Activated T-helper 17 cell treated with anti-CD3 and anti-CD28 coated beads, Interleukin-2, amount 50 U/mL, for 72 hours (primary cell): ENCODE results near the gene HMOX2. TPM values are rescaled to one million over a fixed set of nuclear protein-coding genes. Genes with fewer than 3 reads are reported as not detected.
A peak's percentile ranks its signal among the peaks of the same experiment; 100 is the strongest.

Experiments
- ATAC-seq: fragments of 150-1000 bp; cut with Tn5 transposase; replicated peaks from 2 replicates; pipeline ENCODE4 v1.10.0; 2021; ENCODE audit warnings: mild to moderate bottlenecking, moderate library complexity
- H3K27ac Mint-ChIP-seq: one replicate; pipeline ENCODE4 v1.8.0; 2022; ENCODE audit warnings: mixed read lengths
- H3K27me3 Mint-ChIP-seq: one replicate; pipeline ENCODE4 v1.8.0; 2022; ENCODE audit warnings: mixed read lengths
- H3K36me3 Mint-ChIP-seq: one replicate; pipeline ENCODE4 v1.8.0; 2022; ENCODE audit warnings: low read depth, mild to moderate bottlenecking, mixed read lengths
- H3K4me1 Mint-ChIP-seq: one replicate; pipeline ENCODE4 v1.8.0; 2022; ENCODE audit warnings: mixed read lengths
- H3K4me3 Mint-ChIP-seq: one replicate; pipeline ENCODE4 v1.8.0; 2022; ENCODE audit warnings: mild to moderate bottlenecking, mixed read lengths
- H3K9me3 Mint-ChIP-seq: one replicate; pipeline ENCODE4 v1.8.0; 2022; ENCODE audit warnings: mixed read lengths
- total RNA-seq, 2 donors: library from RNA; stranded (reverse); gene quantifications; one replicate each; pipeline ENCODE4 v1.2.3, GENCODE V29; 2022

The HMOX2 gene
- total RNA-seq: 10 to 100 TPM; 60.0 to 92.1 TPM

GRCh38 chr16:4475880-4476788 lies at the start of gene HMOX2:
Gene HMOX2 (plus strand): TSS chr16:4476398. CDS start chr16:4505525, 29,127 bp downstream.
- Mint-ChIP-seq H3K27me3 (no peaks in the 10 kb centered on the region), H3K4me1 (peaks cover 26% of the 10 kb centered on the region), H3K27ac (peak within 1 kb of the TSS; percentile 87)

DNA sequence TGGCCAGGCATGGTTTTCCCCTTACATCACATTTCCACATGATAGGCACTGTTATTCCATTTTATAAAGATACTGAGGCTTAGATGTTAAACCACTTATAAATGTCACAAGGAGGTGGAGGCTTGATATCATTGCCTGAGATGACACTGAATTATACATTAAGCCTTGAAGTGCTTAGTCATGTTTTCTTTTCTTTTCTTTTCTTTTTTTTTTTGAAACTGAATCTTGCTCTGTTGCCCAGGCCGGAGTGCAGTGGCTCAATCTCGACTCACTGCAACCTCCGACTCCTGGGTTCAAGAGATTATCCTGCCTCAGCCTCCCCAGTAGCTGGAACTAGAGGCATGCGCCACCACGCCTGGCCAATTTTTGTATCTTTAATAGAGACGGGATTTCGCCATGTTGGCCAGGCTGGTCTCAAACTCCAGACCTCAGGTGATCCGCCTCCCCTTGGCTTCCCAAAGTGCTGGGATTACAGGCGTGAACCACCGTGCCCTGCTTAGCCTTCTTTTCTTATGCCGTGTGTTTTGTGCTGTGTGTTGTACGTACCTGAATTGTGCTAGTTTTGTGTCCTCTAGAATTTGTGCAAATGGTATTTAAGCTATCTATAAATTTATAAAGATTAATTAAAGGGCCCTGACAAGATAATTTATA lies 49.4 kb upstream of the HMOX2 start:
- Mint-ChIP-seq H3K9me3 (no peaks in the 10 kb centered on the region), H3K27ac (peak overlapping the region; percentile 99), H3K36me3 (peaks cover 59% of the 10 kb centered on the region), H3K27me3 (no peaks in the 10 kb centered on the region), H3K4me1 (peaks cover 20% of the 10 kb centered on the region), H3K4me3 (peak overlapping the region; percentile 96)
- ATAC-seq: no peak

More at GRCh38 chr16:4475880-4476788, at the start of gene HMOX2:
- Mint-ChIP-seq H3K4me3 (peak within 1 kb of the TSS; percentile 83), H3K36me3 (peaks cover 49% of the 10 kb centered on the region), H3K9me3 (no peaks in the 10 kb centered on the region)
- ATAC-seq: peak; percentile 86

DNA sequence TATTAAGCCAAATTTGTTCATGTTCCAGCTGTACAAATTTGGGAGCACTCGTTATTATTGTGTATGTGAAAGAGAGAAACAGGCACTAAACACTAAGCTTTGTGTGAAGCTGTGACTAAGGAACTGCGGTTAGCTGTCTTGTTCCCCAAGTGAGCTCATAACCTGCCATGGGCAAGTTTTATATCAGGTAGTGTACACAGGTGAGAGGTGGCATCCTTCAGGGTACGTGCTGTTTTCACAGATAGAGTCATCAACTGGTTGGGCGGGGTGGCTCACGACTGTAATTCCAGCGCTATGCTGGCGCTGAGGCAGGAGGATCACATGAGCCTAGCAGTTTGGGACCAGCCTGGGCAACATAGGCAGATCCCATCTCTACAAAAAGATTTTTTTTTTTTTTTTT lies 47.7 kb upstream of the HMOX2 start:
- H3K4me1 Mint-ChIP-seq: peaks cover 20% of the 10 kb centered on the region
- H3K27me3 Mint-ChIP-seq: no peaks in the 10 kb centered on the region
- peaks cover 72% of the 10 kb centered on the region for H3K36me3 Mint-ChIP-seq
- no peak for ATAC-seq
- no peak overlapping the region for H3K27ac Mint-ChIP-seq
- H3K9me3 Mint-ChIP-seq: no peaks in the 10 kb centered on the region
- peak overlapping the region; percentile 48 for H3K4me3 Mint-ChIP-seq

DNA sequence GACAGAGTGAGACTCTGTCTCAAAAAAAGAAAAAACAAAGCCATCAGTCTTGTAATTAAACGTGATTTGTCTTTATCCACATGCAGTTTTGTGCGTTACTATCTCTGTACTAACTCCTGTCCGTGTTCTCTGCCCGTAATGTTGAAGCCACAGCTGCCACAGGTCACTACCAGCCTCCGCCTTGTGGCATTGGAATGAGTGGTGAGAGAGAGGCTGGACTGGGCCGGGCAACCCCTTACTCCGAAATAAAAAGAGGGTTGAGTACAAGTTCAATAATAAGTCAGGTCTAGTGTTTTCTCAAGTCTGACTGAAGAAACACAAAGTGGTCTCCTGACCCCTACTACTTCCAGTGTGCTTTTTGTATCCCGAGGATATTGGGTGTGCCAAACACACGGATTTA lies 45.2 kb upstream of the HMOX2 start:
- no peak for ATAC-seq
- peaks cover 90% of the 10 kb centered on the region for H3K36me3 Mint-ChIP-seq
- no peaks in the 10 kb centered on the region for H3K9me3 Mint-ChIP-seq
- peaks cover 20% of the 10 kb centered on the region for H3K4me1 Mint-ChIP-seq
- no peaks in the 10 kb centered on the region for H3K27me3 Mint-ChIP-seq
- no peak overlapping the region for H3K4me3 Mint-ChIP-seq
- H3K27ac Mint-ChIP-seq: peak overlapping the region; percentile 49

GRCh38 chr16:4433228-4433627 lies 43.0 kb upstream of the HMOX2 start:
- no peak for ATAC-seq
- Mint-ChIP-seq H3K36me3 (peaks cover 92% of the 10 kb centered on the region), H3K9me3 (no peaks in the 10 kb centered on the region), H3K27me3 (no peaks in the 10 kb centered on the region), H3K27ac (peak overlapping the region; percentile 14), H3K4me1 (peaks cover 8% of the 10 kb centered on the region), H3K4me3 (no peak overlapping the region)

DNA sequence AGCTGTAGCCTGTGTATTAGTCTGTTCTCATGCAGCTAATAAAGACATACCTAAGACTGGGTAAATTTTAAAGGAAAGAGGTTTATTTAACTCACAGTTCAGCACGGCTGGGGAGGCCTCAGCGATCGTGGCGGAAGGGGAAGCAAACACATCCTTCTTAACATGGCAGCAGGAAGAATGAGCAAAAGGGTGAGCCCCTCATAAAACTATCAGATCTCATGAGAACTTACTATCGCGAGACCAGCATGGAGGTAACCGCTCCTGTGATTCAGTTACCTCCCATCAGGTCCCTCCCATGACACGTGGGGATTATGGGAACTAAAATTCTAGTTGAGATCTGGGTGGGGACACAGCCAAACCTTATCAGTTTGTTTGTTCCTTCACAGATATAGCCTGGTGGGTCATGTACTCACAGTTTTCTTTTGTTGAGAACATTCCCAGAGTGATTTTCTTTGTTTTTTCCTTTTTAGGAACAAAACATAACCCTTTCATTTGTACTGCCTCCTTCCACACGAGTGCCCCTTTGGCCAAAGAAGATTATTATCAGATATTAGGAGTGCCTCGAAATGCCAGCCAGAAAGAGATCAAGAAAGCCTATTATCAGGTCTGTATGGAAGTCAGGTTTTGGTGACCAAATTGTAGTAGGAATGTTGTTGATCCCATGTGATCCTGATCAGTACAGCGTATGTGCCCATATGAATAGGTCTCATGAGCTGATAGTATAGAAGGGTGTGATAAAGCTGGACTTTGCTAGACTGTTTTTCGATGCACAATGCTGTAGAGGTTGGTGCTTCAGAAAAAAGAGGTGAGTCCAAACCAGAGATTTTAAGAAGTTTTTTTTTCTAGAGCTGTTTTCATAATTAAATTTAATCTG lies 42.0 kb upstream of the HMOX2 start:
- Mint-ChIP-seq H3K36me3 (peaks cover 92% of the 10 kb centered on the region), H3K9me3 (no peaks in the 10 kb centered on the region), H3K27me3 (no peaks in the 10 kb centered on the region), H3K4me3 (no peak overlapping the region), H3K27ac (peak overlapping the region; percentile 14), H3K4me1 (peaks cover 4% of the 10 kb centered on the region)
- ATAC-seq: no peak

DNA sequence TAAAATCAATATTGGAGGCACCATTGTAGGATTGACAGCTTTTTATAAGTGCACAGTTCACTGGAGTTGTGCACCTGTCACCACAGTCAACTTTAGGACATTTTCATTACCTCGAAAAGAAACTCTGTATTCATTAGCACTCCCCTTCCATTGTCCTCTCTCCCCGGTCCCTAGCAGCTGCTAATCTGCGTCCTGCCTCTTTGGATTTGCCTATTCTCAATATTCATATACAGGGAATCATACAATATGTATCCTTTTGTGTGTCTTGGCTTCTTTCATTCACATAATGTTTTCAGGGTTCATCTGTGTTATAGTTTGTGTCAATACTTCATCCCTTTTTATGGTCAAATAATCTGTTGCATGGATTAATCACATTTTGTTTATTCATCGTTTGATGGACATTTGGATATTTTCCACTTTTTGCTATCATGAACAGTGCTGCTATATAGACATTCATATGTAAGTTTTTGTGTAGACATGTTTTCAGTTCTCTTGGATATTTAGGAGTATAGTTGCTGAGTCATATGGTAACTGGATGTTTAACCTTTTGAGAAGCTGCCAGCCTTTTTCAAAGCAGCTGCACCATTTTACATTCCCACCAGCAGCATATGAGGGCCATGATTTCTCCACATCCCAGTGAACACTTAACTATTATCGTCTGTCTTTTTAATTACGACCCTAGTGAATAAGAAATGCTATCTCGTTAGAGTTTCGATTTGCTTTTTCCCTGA lies 40.7 kb upstream of the HMOX2 start:
- H3K9me3 Mint-ChIP-seq: no peaks in the 10 kb centered on the region
- ATAC-seq: no peak
- H3K36me3 Mint-ChIP-seq: peaks cover 93% of the 10 kb centered on the region
- no peaks in the 10 kb centered on the region for H3K27me3 Mint-ChIP-seq
- peak overlapping the region; percentile 68 for H3K27ac Mint-ChIP-seq
- H3K4me3 Mint-ChIP-seq: no peak overlapping the region
- peaks cover 4% of the 10 kb centered on the region for H3K4me1 Mint-ChIP-seq

GRCh38 chr16:4437366-4437765 lies 38.8 kb upstream of the HMOX2 start:
- H3K4me3 Mint-ChIP-seq: no peak overlapping the region
- no peak overlapping the region for H3K27ac Mint-ChIP-seq
- H3K36me3 Mint-ChIP-seq: peaks cover 96% of the 10 kb centered on the region
- H3K4me1 Mint-ChIP-seq: peaks cover 4% of the 10 kb centered on the region
- ATAC-seq: no peak
- no peaks in the 10 kb centered on the region for H3K9me3 Mint-ChIP-seq
- H3K27me3 Mint-ChIP-seq: no peaks in the 10 kb centered on the region

DNA sequence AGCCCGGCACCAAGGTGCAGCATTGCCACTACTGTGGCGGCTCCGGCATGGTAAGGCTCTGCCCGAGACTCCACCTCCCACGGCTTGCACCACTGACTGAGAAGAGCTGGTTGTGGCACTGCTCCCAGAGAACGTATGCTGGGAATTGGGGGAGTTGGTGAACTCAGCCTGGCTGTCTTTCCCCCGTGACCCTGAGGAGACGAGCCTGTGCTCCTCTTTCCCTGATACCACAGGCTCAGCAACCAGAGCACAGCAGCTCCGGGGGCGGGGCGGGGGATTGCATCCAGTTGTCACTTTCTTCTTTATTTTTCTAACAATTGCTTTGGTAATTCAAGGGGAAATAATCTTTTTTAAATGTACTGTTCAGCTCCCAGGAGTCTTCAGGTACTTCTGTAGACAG lies 33.8 kb upstream of the HMOX2 start:
- peaks cover 100% of the 10 kb centered on the region for H3K36me3 Mint-ChIP-seq
- no peak overlapping the region for H3K27ac Mint-ChIP-seq
- no peaks in the 10 kb centered on the region for H3K27me3 Mint-ChIP-seq
- H3K4me3 Mint-ChIP-seq: no peak overlapping the region
- H3K4me1 Mint-ChIP-seq: no peaks in the 10 kb centered on the region
- no peaks in the 10 kb centered on the region for H3K9me3 Mint-ChIP-seq
- no peak for ATAC-seq

GRCh38 chr16:4443271-4443670 lies 32.9 kb upstream of the HMOX2 start:
- Mint-ChIP-seq H3K27me3 (no peaks in the 10 kb centered on the region), H3K4me1 (no peaks in the 10 kb centered on the region), H3K27ac (peak overlapping the region; percentile 42), H3K9me3 (no peaks in the 10 kb centered on the region), H3K4me3 (no peak overlapping the region), H3K36me3 (peaks cover 100% of the 10 kb centered on the region)
- no peak for ATAC-seq

- ATAC-seq: no peak
- no peak overlapping the region for H3K27ac Mint-ChIP-seq
Measured at GRCh38 chr16:4443986-4444385, 32.2 kb upstream of the HMOX2 start.

DNA sequence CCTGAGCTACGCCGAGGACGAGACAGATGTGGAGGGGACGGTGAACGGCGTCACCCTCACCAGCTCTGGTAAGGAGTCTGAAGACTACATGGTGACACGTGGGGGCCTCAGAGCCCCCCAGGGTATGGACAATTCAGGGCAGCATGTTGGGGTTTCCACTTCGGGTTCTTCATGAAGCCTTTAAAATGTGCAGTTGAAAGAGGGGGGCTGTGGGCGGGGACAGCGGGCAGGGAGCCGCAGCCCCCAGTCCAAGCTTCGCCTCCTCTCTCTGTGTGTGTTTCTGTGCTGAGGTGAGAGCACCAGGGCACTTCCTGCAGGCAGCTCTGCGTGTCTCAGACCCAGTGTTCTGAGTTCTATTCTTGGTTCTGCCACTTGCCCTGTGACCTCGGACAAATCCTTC lies 25.8 kb upstream of the HMOX2 start:
- no peak for ATAC-seq
- Mint-ChIP-seq H3K27me3 (no peaks in the 10 kb centered on the region), H3K4me1 (no peaks in the 10 kb centered on the region), H3K36me3 (peaks cover 96% of the 10 kb centered on the region), H3K9me3 (no peaks in the 10 kb centered on the region), H3K27ac (no peak overlapping the region), H3K4me3 (no peak overlapping the region)

More at GRCh38 chr16:4443986-4444385, 32.2 kb upstream of the HMOX2 start:
- Mint-ChIP-seq H3K4me1 (no peaks in the 10 kb centered on the region), H3K27me3 (no peaks in the 10 kb centered on the region), H3K9me3 (no peaks in the 10 kb centered on the region), H3K4me3 (no peak overlapping the region), H3K36me3 (peaks cover 100% of the 10 kb centered on the region)

DNA sequence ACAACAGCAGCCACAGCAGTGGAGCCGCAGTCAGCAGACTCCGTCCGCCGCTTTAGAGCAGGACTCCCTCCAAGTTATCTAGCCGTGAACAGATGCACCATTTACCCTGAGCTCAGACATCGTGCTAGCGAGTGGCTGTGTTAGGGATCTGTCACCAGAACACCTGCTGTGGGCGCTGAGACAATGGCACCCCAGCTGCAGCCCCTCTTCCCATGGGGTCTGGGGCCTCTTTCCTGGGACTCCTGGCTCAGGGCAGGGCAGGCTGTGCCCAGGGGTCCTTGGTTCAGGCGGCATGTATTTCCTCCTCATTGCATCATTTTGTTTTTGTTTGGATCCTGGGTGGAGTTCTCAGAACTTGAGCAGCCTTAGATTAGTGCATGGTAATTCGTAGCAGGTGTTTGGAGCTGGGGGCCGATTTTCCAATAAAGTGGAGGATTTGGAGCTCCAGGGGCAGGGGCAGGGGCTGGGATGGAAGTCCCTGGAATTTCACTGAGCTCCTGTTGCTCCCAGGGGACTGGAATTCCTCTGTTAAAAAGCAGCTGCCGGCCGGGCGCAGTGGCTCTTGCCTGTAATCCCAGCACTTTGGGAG lies 25.2 kb upstream of the HMOX2 start:
- no peaks in the 10 kb centered on the region for H3K27me3 Mint-ChIP-seq
- H3K4me3 Mint-ChIP-seq: no peak overlapping the region
- no peak for ATAC-seq
- H3K27ac Mint-ChIP-seq: no peak overlapping the region
- H3K36me3 Mint-ChIP-seq: peaks cover 96% of the 10 kb centered on the region
- no peaks in the 10 kb centered on the region for H3K4me1 Mint-ChIP-seq
- H3K9me3 Mint-ChIP-seq: no peaks in the 10 kb centered on the region
